H1 (cell line): ENCODE results near the gene PLCL2. TPM values are rescaled to one million over a fixed set of nuclear protein-coding genes. Genes with fewer than 3 reads are reported as not detected.

Experiments used
- CTCF ChIA-PET: fragments of 300-600 bp; sonication (Branson Sonifier 250); formaldehyde crosslinking; loops from one replicate; lab custom pipeline; 2021; ENCODE audit not compliant: partially characterized antibody; lab: Charles Lee
- POLR2A ChIA-PET: fragments of 300-600 bp; sonication (Branson Sonifier 250); formaldehyde crosslinking; loops from one replicate; lab custom pipeline; 2021; ENCODE audit warnings: inconsistent platforms; ENCODE audit not compliant: partially characterized antibody; lab: Charles Lee
- DNase-seq, 2 experiments: peaks; one replicate each; pipeline versions ENCODE4 v3.0.0 to v3.0.0-alpha.2; 2010 to 2022; ENCODE audit warnings: low spot score in 2 of 2, low read depth in 1 of 2, mixed read lengths in 1 of 2
- FAIRE-seq: peaks from 2 replicates; lab custom pipeline; 2011; peaks lifted over from hg19 to GRCh38; lab: Jason Lieb, UNC
- H2AFZ ChIP-seq: 2 replicates; pipeline ENCODE4 v1.8.1; 2012; ENCODE audit warnings: low read length, inconsistent platforms
- H2AK5ac ChIP-seq: 2 replicates; pipeline ENCODE4 v1.6.1; 2013; ENCODE audit warnings: low read depth, low read length
- H2BK120ac ChIP-seq: replicated peaks from 2 replicates; pipeline ENCODE3; 2013; ENCODE audit warnings: low read depth, low read length, inconsistent platforms
- H2BK12ac ChIP-seq: 2 replicates; pipeline ENCODE4 v1.6.1; 2013; ENCODE audit warnings: low read depth, low read length
- H2BK15ac ChIP-seq: 2 replicates; pipeline ENCODE4 v1.6.1; 2013; ENCODE audit warnings: low read length
- H2BK20ac ChIP-seq: 2 replicates; pipeline ENCODE4 v1.6.1; 2013; ENCODE audit warnings: low read length
- H2BK5ac ChIP-seq: 2 replicates; pipeline ENCODE4 v1.6.1; 2013; ENCODE audit warnings: low read depth, low read length
- H3K14ac ChIP-seq: 2 replicates; pipeline ENCODE4 v1.6.1; 2013; ENCODE audit warnings: inconsistent platforms; ENCODE audit not compliant: insufficient read length
- H3K18ac ChIP-seq: 2 replicates; pipeline ENCODE4 v1.6.1; 2013; ENCODE audit warnings: low read length; ENCODE audit errors: extremely low read depth
- H3K23ac ChIP-seq: 2 replicates; pipeline ENCODE4 v1.6.1; 2013; ENCODE audit warnings: inconsistent platforms; ENCODE audit not compliant: insufficient read length
- H3K23me2 ChIP-seq: 2 replicates; pipeline ENCODE4 v1.6.1; 2013; ENCODE audit warnings: low read depth, low read length
- H3K27ac ChIP-seq: 2 replicates; pipeline ENCODE4 v1.6.1; 2011; ENCODE audit warnings: low read depth, low read length, inconsistent platforms
- H3K27me3 ChIP-seq, 4 experiments: replicated peaks in 1 of 4; 1 replicate in 1 of 4; 2 replicates in 3 of 4; pipeline versions ENCODE4 v1.6.1 to v1.8.1; 2011 to 2013; ENCODE audit warnings: low read length in 3 of 4, mild to moderate bottlenecking in 3 of 4, inconsistent platforms in 2 of 4, mixed read lengths in 2 of 4, moderate library complexity in 1 of 4; ENCODE audit not compliant: control insufficient read depth in 3 of 4, insufficient read depth in 3 of 4; ENCODE audit errors: extremely low read depth in 1 of 4
- H3K36me3 ChIP-seq, 4 experiments: 2 replicates each; pipeline versions ENCODE4 v1.6.1 to v1.8.1; 2011 to 2013; ENCODE audit warnings: mild to moderate bottlenecking in 4 of 4, low read length in 3 of 4, moderate library complexity in 2 of 4, control low read depth in 1 of 4, inconsistent platforms in 1 of 4; ENCODE audit not compliant: insufficient read depth in 4 of 4, control insufficient read depth in 2 of 4
- H3K4ac ChIP-seq: replicated peaks from 2 replicates; pipeline ENCODE3; 2013; ENCODE audit warnings: low read length, low read depth, mixed read lengths, inconsistent platforms; ENCODE audit not compliant: insufficient read length
- H3K4me1 ChIP-seq, 4 experiments: replicated peaks in 1 of 4; 1 replicate in 1 of 4; 2 replicates in 3 of 4; pipeline versions ENCODE4 v1.6.1 to v1.8.1; 2011 to 2013; ENCODE audit warnings: low read length in 3 of 4, inconsistent platforms in 2 of 4, mixed read lengths in 1 of 4; ENCODE audit not compliant: insufficient read depth in 4 of 4, control insufficient read depth in 3 of 4
- H3K4me2 ChIP-seq, 2 experiments: 2 replicates each; pipeline versions ENCODE4 v1.6.1 to v1.8.1; 2011 to 2013; ENCODE audit warnings: low read depth in 2 of 2, low read length in 2 of 2, control low read depth in 1 of 2, inconsistent platforms in 1 of 2, mild to moderate bottlenecking in 1 of 2; ENCODE audit not compliant: insufficient read depth in 1 of 2
- H3K4me3 ChIP-seq, 4 experiments: fragments of 200-600, 300-600 bp in 1 of 4; sonication (generic), shearing (Covaris generic), sonication (Bioruptor Twin) in 1 of 4; 2 replicates each; pipeline versions ENCODE4 v1.5.1 to v1.8.1; 2011 to 2016; ENCODE audit warnings: low read length in 4 of 4, low read depth in 3 of 4, control low read depth in 2 of 4, inconsistent platforms in 2 of 4, mild to moderate bottlenecking in 2 of 4, mixed read lengths in 1 of 4, moderate library complexity in 1 of 4; ENCODE audit not compliant: insufficient read depth in 2 of 4; ENCODE audit errors: extremely low read depth in 1 of 4
- H3K56ac ChIP-seq: replicated peaks from 2 replicates; pipeline ENCODE3; 2013; ENCODE audit warnings: low read depth, mild to moderate bottlenecking, mixed read lengths, low read length, inconsistent platforms; ENCODE audit not compliant: insufficient read length
- H3K79me1 ChIP-seq: 2 replicates; pipeline ENCODE4 v1.6.1; 2013; ENCODE audit warnings: low read depth, low read length, control low read depth
- H3K79me2 ChIP-seq, 2 experiments: 2 replicates each; pipeline versions ENCODE4 v1.6.1 to v1.8.1; 2012 to 2013; ENCODE audit warnings: low read length in 2 of 2, mild to moderate bottlenecking in 2 of 2, inconsistent platforms in 1 of 2; ENCODE audit not compliant: insufficient read depth in 2 of 2, control insufficient read depth in 1 of 2
- H3K9ac ChIP-seq, 4 experiments: replicated peaks in 1 of 4; 1 replicate in 1 of 4; 2 replicates in 3 of 4; pipeline versions ENCODE4 v1.6.1 to v1.8.1; 2011 to 2013; ENCODE audit warnings: low read depth in 3 of 4, low read length in 3 of 4, control low read depth in 2 of 4, mild to moderate bottlenecking in 2 of 4, moderate library complexity in 2 of 4, inconsistent platforms in 1 of 4; ENCODE audit errors: extremely low read depth in 1 of 4
- H3K9me3 ChIP-seq, 2 experiments: 2 replicates each; pipeline versions ENCODE4 v1.6.1 to v1.8.1; 2012 to 2013; ENCODE audit warnings: mild to moderate bottlenecking in 2 of 2, moderate library complexity in 2 of 2, control low read depth in 1 of 2, inconsistent platforms in 1 of 2, low read depth in 1 of 2, low read length in 1 of 2, mixed read lengths in 1 of 2; ENCODE audit not compliant: insufficient read depth in 2 of 2
- H4K20me1 ChIP-seq, 2 experiments: replicated peaks in 1 of 2; 2 replicates each; pipeline versions ENCODE3 to v1.8.1; 2011 to 2013; ENCODE audit warnings: inconsistent platforms in 2 of 2, low read length in 2 of 2, mild to moderate bottlenecking in 1 of 2; ENCODE audit not compliant: insufficient read depth in 2 of 2, control insufficient read depth in 1 of 2
- H4K5ac ChIP-seq: 2 replicates; pipeline ENCODE4 v1.6.1; 2013; ENCODE audit warnings: low read length, low read depth, mixed read lengths, inconsistent platforms; ENCODE audit not compliant: insufficient read length
- H4K8ac ChIP-seq: 2 replicates; pipeline ENCODE4 v1.8.0; 2013; ENCODE audit warnings: mild to moderate bottlenecking, moderate library complexity, low read length, inconsistent platforms; ENCODE audit not compliant: insufficient read depth; ENCODE audit errors: extremely low read depth
- H4K91ac ChIP-seq: replicated peaks from 2 replicates; pipeline ENCODE3; 2013; ENCODE audit warnings: low read length, mixed read lengths, inconsistent platforms; ENCODE audit not compliant: insufficient read length
- ASH2L ChIP-seq: fragments of 200-600, 300-600 bp; sonication (generic); IDR thresholded peaks from one replicate; pipeline ENCODE4 v1.7.1; 2017; ENCODE audit warnings: low read length
- CBX8 ChIP-seq: fragments of 300-800, 300-1000 bp; sonication (generic); IDR thresholded peaks from 2 replicates; pipeline ENCODE4 v1.7.1; 2016; ENCODE audit warnings: low read depth, low read length, borderline replicate concordance
- CTCF ChIP-seq, 3 experiments: IDR thresholded peaks; 1 replicate in 2 of 3; 2 replicates in 1 of 3; pipeline versions ENCODE4 v1.5.1 to v1.6.1; 2011; ENCODE audit warnings: low read length in 3 of 3, mild to moderate bottlenecking in 3 of 3, inconsistent platforms in 2 of 3, low read depth in 1 of 3, moderate library complexity in 1 of 3; ENCODE audit not compliant: insufficient read depth in 1 of 3; ENCODE audit errors: control extremely low read depth in 1 of 3
- EZH2 ChIP-seq: fragments of 200-600 bp; sonication (generic); IDR thresholded peaks from 2 replicates; pipeline ENCODE4 v1.7.1; 2012; ENCODE audit warnings: low read depth, mild to moderate bottlenecking, moderate library complexity, low read length, inconsistent platforms; ENCODE audit not compliant: severe bottlenecking
- HDAC6 ChIP-seq: IDR thresholded peaks from one replicate; pipeline ENCODE4 v1.7.1; 2012; ENCODE audit warnings: low read depth, mild to moderate bottlenecking, inconsistent platforms, low read length, moderate library complexity
- SAP30 ChIP-seq: fragments of 300-600 bp; sonication (generic); IDR thresholded peaks from 2 replicates; pipeline ENCODE4 v1.7.1; 2012; ENCODE audit warnings: low read length, moderate library complexity, mild to moderate bottlenecking, inconsistent platforms; ENCODE audit not compliant: insufficient read depth, insufficient replicate concordance
- SIRT6 ChIP-seq: IDR thresholded peaks from one replicate; pipeline ENCODE4 v1.7.1; 2012; ENCODE audit warnings: low read length, inconsistent platforms
- SP1 ChIP-seq: IDR thresholded peaks from 2 replicates; pipeline ENCODE4 v1.6.1; 2011; ENCODE audit warnings: low read depth, low read length
- SP2 ChIP-seq: IDR thresholded peaks from 2 replicates; pipeline ENCODE4 v1.6.1; 2012; ENCODE audit warnings: mild to moderate bottlenecking, low read length, inconsistent platforms
- TAF1 ChIP-seq: IDR thresholded peaks from 2 replicates; pipeline ENCODE4 v1.6.1; 2011; ENCODE audit warnings: mild to moderate bottlenecking, low read depth, low read length
- WGBS, 2 experiments: shearing (Covaris generic) in 1 of 2; methylation state at CpG; one replicate each; pipeline versions ENCODE4 v1.1.6 to v1.1.7; 2013 to 2015; ENCODE audit warnings: low lambda C conversion rate in 2 of 2, mixed read lengths in 2 of 2, inconsistent platforms in 1 of 2, low coverage in 1 of 2, missing lambda C conversion rate in 1 of 2; ENCODE audit not compliant: insufficient replicate concordance in 2 of 2, insufficient coverage in 1 of 2, insufficient read length in 1 of 2; ENCODE audit errors: extremely low coverage in 1 of 2, missing lambda C conversion rate in 1 of 2; 5-methylcytosine and 5-hydroxymethylcytosine counted together
- polyA plus RNA-seq, 7 experiments: library from polyadenylated mRNA; depleted of rRNA in 3 of 7; stranded (reverse) in 5 of 7; unstranded in 2 of 7; fragments of >200 nt in 5 of 7; fragments of 200-250 nt in 2 of 7; gene quantifications; 1 replicate in 5 of 7; 2 replicates in 1 of 7; 4 replicates in 1 of 7; pipeline versions ENCODE4 v1.2.1 to v1.2.3, GENCODE V29; 2011 to 2013; ENCODE audit warnings: missing spikeins in 2 of 7, mixed read lengths in 2 of 7
- total RNA-seq: library from RNA; stranded (reverse); fragmentation: NEBNext Ultra II Directional; extraction: Animal tissue kit (Norgen Biotek cat#: 25700); gene quantifications from 2 replicates; pipeline ENCODE4 v1.2.1, GENCODE V29; 2021

Gene PLCL2
- total and polyA plus RNA-seq, 2 of the 8 experiments (the other 6 are each of a cell fraction or from before 2014, with no cell fraction given): 3.5 to 6.8 TPM

GRCh38 chr3:16890597-16891333, 6.0 kb downstream of the PLCL2 start:
- Histone ChIP-seq H3K27ac (no peak overlapping the region), H4K8ac (no peak overlapping the region), H3K4ac (no peak overlapping the region), H3K4me2 (no peak overlapping the region), H2AK5ac (no peak overlapping the region), H3K9me3 (no peaks in the 10 kb centered on the region), H2BK12ac (no peak overlapping the region), H3K4me3 (no peak overlapping the region), H4K20me1 (no peaks in the 10 kb centered on the region), H4K5ac (no peak overlapping the region), H2BK20ac (no peak overlapping the region), H3K18ac (no peak overlapping the region), H3K4me1 (peaks cover 1 to 9% (median 4%) of the 10 kb centered on the region in 4 experiments; a peak in 4 of 7 replicates), H3K56ac (no peak overlapping the region), H3K79me1 (no peaks in the 10 kb centered on the region), H3K27me3 (no peaks in the 10 kb centered on the region), H2BK120ac (no peak overlapping the region), H3K9ac (no peak overlapping the region), H3K23me2 (no peaks in the 10 kb centered on the region), H3K23ac (no peak overlapping the region), H2AFZ (no peak overlapping the region), H4K91ac (no peak overlapping the region), H3K14ac (no peak overlapping the region), H3K79me2 (peaks cover 0 to 65% of the 10 kb centered on the region in 2 experiments; a peak in 3 of 4 replicates), H2BK5ac (no peak overlapping the region), H2BK15ac (no peak overlapping the region), H3K36me3 (no peaks in the 10 kb centered on the region; a peak in 1 of 8 replicates)
- 74% methylated on average over 5 of the region's 5 CpGs; no CpG with 5 or more reads in 1 of the 2 experiments for WGBS, 2 experiments
- DNase-seq (no peak), FAIRE-seq (no peak)
- ChIA-PET CTCF (interaction anchor here (2.6 kb wide), 1 partner anchor 62 kb away, joined by 6 read pairs; no protein-coding TSS in a partner anchor), POLR2A (interaction anchor here (1.1 kb wide), 1 partner anchor 18 kb away, joined by 3 read pairs; no protein-coding TSS in a partner anchor)
- TF ChIP-seq CTCF (IDR thresholded peaks at IDR 0.05; ENCODE audit: control extremely low read depth in 1 of 3, insufficient read depth in 1 of 3, low read depth in 1 of 3, low read length in 3 of 3): no peak
- no peak for TF ChIP-seq HDAC6
- TF ChIP-seq SP2: no peak
- TF ChIP-seq ASH2L: no peak
- TF ChIP-seq SIRT6: no peak
- TF ChIP-seq TAF1: no peak
- TF ChIP-seq SP1: no peak
- TF ChIP-seq SAP30: no peak
- TF ChIP-seq CBX8: no peak
- no peak for TF ChIP-seq EZH2
